HEK293 (cell line): Measurements from ENCODE around the gene MYOM3.

Source experiments
- BCL6B ChIP-seq: fragments of 450-650 bp; formaldehyde crosslinking; IDR thresholded peaks from 2 replicates; pipeline ENCODE4 v1.5.1; 2017; ENCODE audit warnings: missing biosample characterization, missing genetic modification characterization
- GLIS2 ChIP-seq: fragments of 450-650 bp; formaldehyde crosslinking; IDR thresholded peaks from 2 replicates; pipeline ENCODE4 v1.5.1; 2016; ENCODE audit warnings: missing biosample characterization, missing genetic modification characterization
- KLF7 ChIP-seq: fragments of 450-650 bp; formaldehyde crosslinking; IDR thresholded peaks from 2 replicates; pipeline ENCODE4 v1.5.1; 2016; ENCODE audit warnings: missing biosample characterization, missing genetic modification characterization, borderline replicate concordance
- KLF9 ChIP-seq: fragments of 450-650 bp; formaldehyde crosslinking; IDR thresholded peaks from 2 replicates; pipeline ENCODE4 v1.5.1; 2016; ENCODE audit warnings: missing biosample characterization, missing genetic modification characterization, low read depth
- MYNN ChIP-seq: fragments of 450-650 bp; formaldehyde crosslinking; IDR thresholded peaks from 2 replicates; pipeline ENCODE4 v1.5.1; 2016; ENCODE audit warnings: missing biosample characterization, missing genetic modification characterization, borderline replicate concordance
- REPIN1 ChIP-seq: fragments of 450-650 bp; formaldehyde crosslinking; IDR thresholded peaks from 2 replicates; pipeline ENCODE4 v1.5.1; 2017; ENCODE audit warnings: missing biosample characterization, missing genetic modification characterization, low read depth
- SCRT2 ChIP-seq: fragments of 450-650 bp; formaldehyde crosslinking; IDR thresholded peaks from 2 replicates; pipeline ENCODE4 v1.5.1; 2016; ENCODE audit warnings: missing biosample characterization, missing genetic modification characterization
- YY1 ChIP-seq: fragments of 450-650 bp; formaldehyde crosslinking; IDR thresholded peaks from 2 replicates; pipeline ENCODE4 v1.5.1; 2018; ENCODE audit warnings: missing biosample characterization, missing genetic modification characterization
- ZBTB26 ChIP-seq: fragments of 450-650 bp; formaldehyde crosslinking; optimal IDR thresholded peaks from 2 replicates; pipeline ENCODE3; 2016; ENCODE audit warnings: missing biosample characterization, mild to moderate bottlenecking, missing genetic modification characterization
- ZFP3 ChIP-seq: fragments of 450-650 bp; formaldehyde crosslinking; IDR thresholded peaks from 2 replicates; pipeline ENCODE4 v1.5.1; 2016; ENCODE audit warnings: low read depth, missing biosample characterization, missing genetic modification characterization
- ZNF112 ChIP-seq: fragments of 450-650 bp; formaldehyde crosslinking; IDR thresholded peaks from 2 replicates; pipeline ENCODE4 v1.5.0; 2017; ENCODE audit warnings: missing biosample characterization, missing genetic modification characterization
- ZNF133 ChIP-seq: fragments of 450-650 bp; formaldehyde crosslinking; IDR thresholded peaks from 2 replicates; pipeline ENCODE4 v1.5.1; 2016; ENCODE audit warnings: missing biosample characterization, missing genetic modification characterization
- ZNF138 ChIP-seq: fragments of 450-650 bp; formaldehyde crosslinking; IDR thresholded peaks from 2 replicates; pipeline ENCODE4 v1.5.1; 2016; ENCODE audit warnings: missing biosample characterization, missing genetic modification characterization, borderline replicate concordance
- ZNF202 ChIP-seq: fragments of 450-650 bp; formaldehyde crosslinking; IDR thresholded peaks from 2 replicates; pipeline ENCODE4 v1.5.1; 2016; ENCODE audit warnings: missing biosample characterization, missing genetic modification characterization, borderline replicate concordance
- ZNF24 ChIP-seq: fragments of 450-650 bp; formaldehyde crosslinking; IDR thresholded peaks from 2 replicates; pipeline ENCODE4 v1.5.1; 2016; ENCODE audit warnings: missing biosample characterization, missing genetic modification characterization
- ZNF280D ChIP-seq: fragments of 450-650 bp; formaldehyde crosslinking; IDR thresholded peaks from 2 replicates; pipeline ENCODE4 v1.5.1; 2016; ENCODE audit warnings: missing biosample characterization, missing genetic modification characterization
- ZNF302 ChIP-seq: fragments of 450-650 bp; formaldehyde crosslinking; IDR thresholded peaks from 2 replicates; pipeline ENCODE4 v1.5.1; 2016; ENCODE audit warnings: missing biosample characterization, missing genetic modification characterization, low read depth
- ZNF366 ChIP-seq: fragments of 450-650 bp; formaldehyde crosslinking; conservative IDR thresholded peaks from 2 replicates; pipeline ENCODE4 v1.5.1; 2016; ENCODE audit warnings: missing biosample characterization, missing genetic modification characterization
- ZNF473 ChIP-seq: fragments of 450-650 bp; formaldehyde crosslinking; IDR thresholded peaks from 2 replicates; pipeline ENCODE4 v1.5.1; 2017; ENCODE audit warnings: missing biosample characterization, missing genetic modification characterization
- ZNF48 ChIP-seq: fragments of 450-650 bp; formaldehyde crosslinking; IDR thresholded peaks from 2 replicates; pipeline ENCODE4 v1.5.1; 2016; ENCODE audit warnings: missing biosample characterization, missing genetic modification characterization
- ZNF513 ChIP-seq: fragments of 450-650 bp; IDR thresholded peaks from 2 replicates; pipeline ENCODE4 v1.5.1; 2018; ENCODE audit warnings: missing biosample characterization, missing genetic modification characterization
- ZNF514 ChIP-seq: fragments of 450-650 bp; formaldehyde crosslinking; IDR thresholded peaks from 2 replicates; pipeline ENCODE4 v1.5.1; 2016; ENCODE audit warnings: missing biosample characterization, missing genetic modification characterization
- ZNF521 ChIP-seq: fragments of 450-650 bp; formaldehyde crosslinking; IDR thresholded peaks from 2 replicates; pipeline ENCODE4 v1.5.1; 2017; ENCODE audit warnings: missing biosample characterization, mild to moderate bottlenecking, missing genetic modification characterization
- ZNF544 ChIP-seq: fragments of 450-650 bp; formaldehyde crosslinking; IDR thresholded peaks from 2 replicates; pipeline ENCODE4 v1.5.0; 2017; ENCODE audit warnings: missing biosample characterization, missing genetic modification characterization
- ZNF555 ChIP-seq: fragments of 450-650 bp; formaldehyde crosslinking; conservative IDR thresholded peaks from 2 replicates; pipeline ENCODE4 v1.5.1; 2017; ENCODE audit warnings: missing biosample characterization, mild to moderate bottlenecking, missing genetic modification characterization, inconsistent platforms
- ZNF629 ChIP-seq: fragments of 450-650 bp; formaldehyde crosslinking; IDR thresholded peaks from 2 replicates; pipeline ENCODE4 v1.5.1; 2017; ENCODE audit warnings: missing biosample characterization, missing genetic modification characterization
- ZNF654 ChIP-seq: fragments of 450-650 bp; formaldehyde crosslinking; IDR thresholded peaks from 2 replicates; pipeline ENCODE4 v1.5.1; 2016; ENCODE audit warnings: low read depth, missing biosample characterization, missing genetic modification characterization
- ZNF692 ChIP-seq: fragments of 450-650 bp; formaldehyde crosslinking; IDR thresholded peaks from 2 replicates; pipeline ENCODE4 v1.5.1; 2016; ENCODE audit warnings: missing biosample characterization, missing genetic modification characterization
- ZNF837 ChIP-seq: fragments of 450-650 bp; formaldehyde crosslinking; IDR thresholded peaks from 2 replicates; pipeline ENCODE4 v1.5.1; 2016; ENCODE audit warnings: missing biosample characterization, missing genetic modification characterization
- ZSCAN30 ChIP-seq: fragments of 450-650 bp; IDR thresholded peaks from 2 replicates; pipeline ENCODE4 v1.5.1; 2018; ENCODE audit warnings: missing biosample characterization, mild to moderate bottlenecking, missing genetic modification characterization, moderate library complexity
- ZSCAN4 ChIP-seq: fragments of 450-650 bp; formaldehyde crosslinking; IDR thresholded peaks from 2 replicates; pipeline ENCODE4 v1.5.1; 2017; ENCODE audit warnings: missing biosample characterization, missing genetic modification characterization

The MYOM3 gene

GRCh38 chr1:24111996-24112779 is at the start of gene MYOM3 (continued):
- TF ChIP-seq ZNF280D (no peak), ZNF513 (tag by site-specific recombination) (no peak), ZNF24 (tag by site-specific recombination) (peak; percentile 52; the same call in 1 of the 2 replicates), ZNF837 (tag by site-specific recombination) (no peak), ZFP3 (tag by site-specific recombination) (no peak), ZNF138 (tag by site-specific recombination) (no peak), ZNF112 (no peak), ZNF366 (tag by site-specific recombination) (no peak), MYNN (tag by site-specific recombination) (no peak), ZSCAN4 (tag by site-specific recombination) (no peak), YY1 (no peak), ZNF473 (tag by site-specific recombination) (no peak), ZNF521 (no peak), ZNF555 (tag by site-specific recombination) (no peak), ZNF48 (tag by site-specific recombination) (no peak), KLF9 (tag by site-specific recombination) (no peak), ZNF629 (tag by site-specific recombination) (no peak), ZSCAN30 (tag by site-specific recombination) (peak; percentile 97), ZNF544 (tag by site-specific recombination) (no peak), KLF7 (tag by site-specific recombination) (no peak), ZNF133 (no peak), SCRT2 (peak; percentile 84), ZNF692 (tag by site-specific recombination) (no peak), ZBTB26 (no peak), ZNF654 (peak; percentile 93), GLIS2 (tag by site-specific recombination) (0 out of 2 replicates have a peak, but pooled peaks have one; percentile 9), ZNF202 (tag by site-specific recombination) (no peak), REPIN1 (tag by site-specific recombination) (no peak), ZNF514 (no peak), BCL6B (no peak), ZNF302 (tag by site-specific recombination) (no peak)
